GM20000 (cell line): ENCODE measurements around the gene CRYBB2.
"Not testable (repeated sequence)": the region's sequence is repeated elsewhere in the genome, so short reads cannot be mapped to it uniquely, and the experiment has no call there.

ENCODE experiments used
- DNase-seq: peaks from one replicate; pipeline ENCODE4 v3.0.0; 2012; ENCODE audit warnings: low spot score
- TF ChIP-seq, protein P1 (sequence below): IDR thresholded peaks from 2 replicates; pipeline ENCODE4 v1.5.1; 2012; ENCODE audit warnings: mild to moderate bottlenecking, control low read depth; ENCODE audit errors: extremely low read depth, missing control alignments

CRYBB2 gene

DNA sequence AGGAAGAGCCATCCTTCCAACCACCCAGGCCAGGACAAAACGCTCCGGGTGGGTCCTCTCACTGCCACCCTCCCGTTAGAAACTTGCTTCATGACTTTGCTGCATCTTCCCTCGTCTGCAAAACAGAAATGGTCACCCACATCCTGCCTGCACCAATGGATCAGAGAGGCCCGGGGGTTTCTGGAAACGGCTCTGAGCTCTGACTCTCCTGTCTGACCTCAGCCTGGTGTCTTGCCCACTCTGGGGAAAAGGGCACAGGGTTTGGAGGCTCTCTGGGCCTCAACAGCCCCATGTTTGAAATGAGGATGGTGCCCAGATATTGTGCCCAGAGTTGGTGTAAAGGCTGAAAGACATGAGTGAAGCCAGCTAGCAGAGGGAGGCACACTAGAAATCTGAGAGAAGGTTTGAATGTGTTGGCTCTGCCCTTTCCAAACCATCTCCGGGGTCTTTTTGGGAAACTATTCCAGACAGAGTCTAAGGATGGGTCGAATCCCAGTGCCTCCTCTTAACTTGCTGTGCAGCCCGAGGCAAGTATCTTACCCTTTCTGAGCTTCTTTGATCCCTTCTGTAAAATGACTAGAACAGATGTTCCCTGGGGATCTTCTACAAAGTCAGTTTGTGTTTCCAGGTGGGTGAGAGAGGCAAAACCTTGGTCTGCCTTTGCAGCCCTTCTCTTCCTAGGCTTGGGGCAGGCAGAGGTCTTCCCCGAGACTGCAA lies 17.7 kb upstream of the CRYBB2 start:
- DNase-seq = no peak
- TF ChIP-seq, protein P1, sequence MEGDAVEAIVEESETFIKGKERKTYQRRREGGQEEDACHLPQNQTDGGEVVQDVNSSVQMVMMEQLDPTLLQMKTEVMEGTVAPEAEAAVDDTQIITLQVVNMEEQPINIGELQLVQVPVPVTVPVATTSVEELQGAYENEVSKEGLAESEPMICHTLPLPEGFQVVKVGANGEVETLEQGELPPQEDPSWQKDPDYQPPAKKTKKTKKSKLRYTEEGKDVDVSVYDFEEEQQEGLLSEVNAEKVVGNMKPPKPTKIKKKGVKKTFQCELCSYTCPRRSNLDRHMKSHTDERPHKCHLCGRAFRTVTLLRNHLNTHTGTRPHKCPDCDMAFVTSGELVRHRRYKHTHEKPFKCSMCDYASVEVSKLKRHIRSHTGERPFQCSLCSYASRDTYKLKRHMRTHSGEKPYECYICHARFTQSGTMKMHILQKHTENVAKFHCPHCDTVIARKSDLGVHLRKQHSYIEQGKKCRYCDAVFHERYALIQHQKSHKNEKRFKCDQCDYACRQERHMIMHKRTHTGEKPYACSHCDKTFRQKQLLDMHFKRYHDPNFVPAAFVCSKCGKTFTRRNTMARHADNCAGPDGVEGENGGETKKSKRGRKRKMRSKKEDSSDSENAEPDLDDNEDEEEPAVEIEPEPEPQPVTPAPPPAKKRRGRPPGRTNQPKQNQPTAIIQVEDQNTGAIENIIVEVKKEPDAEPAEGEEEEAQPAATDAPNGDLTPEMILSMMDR = no peak

DNA sequence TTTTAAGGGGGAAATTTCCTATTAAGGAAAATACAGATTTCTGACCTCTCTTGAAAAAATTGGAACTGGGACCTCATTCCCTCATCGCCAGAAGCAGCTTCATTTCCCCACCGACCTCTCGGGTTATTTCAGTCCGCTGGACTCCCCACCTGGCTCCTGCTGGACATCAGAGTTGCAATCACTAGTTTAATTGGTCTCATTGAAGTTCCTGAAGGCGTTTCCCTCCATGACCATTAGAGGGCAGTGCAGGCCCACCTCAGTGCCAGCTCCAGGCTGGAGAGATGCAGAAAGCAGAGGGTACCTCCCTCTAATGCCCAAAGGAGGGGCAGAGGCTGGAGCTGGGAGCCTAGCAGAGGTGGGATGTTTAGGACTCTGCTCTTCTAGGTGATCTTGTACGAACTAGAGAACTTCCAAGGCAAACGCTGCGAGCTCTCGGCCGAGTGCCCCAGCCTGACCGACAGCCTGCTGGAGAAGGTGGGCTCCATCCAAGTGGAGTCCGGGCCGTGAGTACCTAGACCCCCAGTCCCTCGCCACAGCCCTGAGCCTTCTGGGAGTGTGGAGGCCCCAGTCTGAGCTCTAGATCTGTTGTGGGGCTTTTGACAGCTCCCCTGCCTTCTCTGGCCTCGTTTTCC lies 17.0 kb upstream of the CRYBB2 start:
- DNase-seq = peak; percentile 78
- TF ChIP-seq, protein P1 = peak; percentile 80

- no peak for DNase-seq
- TF ChIP-seq, protein P1 = no peak
Observed at GRCh38 chr22:25203082-25203481, 16.4 kb upstream of the CRYBB2 start.

- not testable (repeated sequence) for DNase-seq
Observed at GRCh38 chr22:25204547-25204946, 14.9 kb upstream of the CRYBB2 start.

- TF ChIP-seq, protein P1 = no peak
- no peak for DNase-seq
Observed at GRCh38 chr22:25205847-25206246, 13.6 kb upstream of the CRYBB2 start.

DNA sequence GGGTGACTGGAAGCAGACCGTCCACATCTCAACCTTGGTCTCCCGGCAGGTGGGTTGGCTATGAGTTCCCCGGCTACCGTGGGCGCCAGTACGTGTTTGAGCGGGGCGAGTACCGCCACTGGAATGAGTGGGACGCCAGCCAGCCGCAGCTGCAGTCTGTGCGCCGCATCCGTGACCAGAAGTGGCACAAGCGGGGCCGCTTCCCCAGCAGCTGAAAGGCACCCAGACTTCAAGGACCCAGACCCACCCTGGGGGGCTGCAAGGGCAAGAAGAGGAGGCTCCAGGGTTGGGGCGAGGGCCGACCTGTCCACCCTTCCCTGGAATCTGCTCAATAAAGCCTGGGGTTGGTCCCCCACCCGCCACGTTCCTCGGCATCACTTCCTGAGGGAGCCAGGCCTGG lies 12.4 kb upstream of the CRYBB2 start:
- TF ChIP-seq, protein P1 = no peak
- no peak for DNase-seq

GRCh38 chr22:25207553-25208157 lies 11.8 kb upstream of the CRYBB2 start:
- TF ChIP-seq, protein P1 = no peak
- no peak for DNase-seq
